ENCODE data around the gene IGSF1. TPM values are rescaled to one million over a fixed set of nuclear protein-coding genes. Genes with fewer than 3 reads are reported as not detected.

The IGSF1 gene
- total and polyA plus RNA-seq, 12 donors, result 0.19 to 21.4 (median 4.2) TPM

- TF ChIP-seq CTCF (IDR thresholded peaks at IDR 0.05), result no peak
- Histone ChIP-seq H3K27me3 (peaks cover 0 to 40% (median 0%) of the 10 kb centered on the region in 7 donors), H3K27ac (no peak overlapping the region), H3K4me1 (no peaks in the 10 kb centered on the region), H3K4me3 (no peak overlapping the region), H3K9me3 (no peaks in the 10 kb centered on the region), H3K36me3 (no peaks in the 10 kb centered on the region)
- DNase-seq (peak; percentile 10 to 11), ATAC-seq (peak in 6 of 8 donors; percentile 42 to 81 (median 56))
- WGBS, 2 donors, result 83% methylated on average over 7 of the region's 7 CpGs
- intact Hi-C loops (cut with DNase I), result no loop called here
Measured at GRCh38 chrX:131264665-131265064, 24.4 kb downstream of the IGSF1 start.

- DNase-seq, result no peak
- Histone ChIP-seq H3K36me3 (no peaks in the 10 kb centered on the region), H3K4me3 (no peak overlapping the region), H3K27ac (no peak overlapping the region), H3K4me1 (no peaks in the 10 kb centered on the region), H3K27me3 (peaks cover 0 to 46% (median 0%) of the 10 kb centered on the region in 7 donors), H3K9me3 (no peaks in the 10 kb centered on the region)
- 48 to 52% methylated on average over 2 of the region's 2 CpGs for WGBS, 2 donors
- intact Hi-C loops (cut with DNase I), result no loop called here
- TF ChIP-seq CTCF (IDR thresholded peaks at IDR 0.05), result no peak
- ATAC-seq, result no peak
Measured at GRCh38 chrX:131264053-131264452, 25.1 kb downstream of the IGSF1 start.

- Histone ChIP-seq H3K27ac (no peak overlapping the region), H3K9me3 (no peaks in the 10 kb centered on the region), H3K27me3 (peaks cover 0 to 52% (median 0%) of the 10 kb centered on the region in 7 donors), H3K4me1 (no peaks in the 10 kb centered on the region), H3K36me3 (no peaks in the 10 kb centered on the region), H3K4me3 (no peak overlapping the region)
- DNase-seq (peak in 1 of 2 donors; percentile 7), ATAC-seq (no peak)
- intact Hi-C loops (cut with DNase I), result no loop called here
- WGBS, 2 donors, result 59 to 64% methylated on average over 13 of the region's 13 CpGs
- TF ChIP-seq CTCF (IDR thresholded peaks at IDR 0.05), result peak in 3 of 9 donors; percentile 14 to 18 (median 16)
Measured at GRCh38 chrX:131262738-131263679, 26.1 kb downstream of the IGSF1 start.

- H3K4me3 ChIP-seq, result no peak overlapping the region
- H3K9me3 ChIP-seq, result no peaks in the 10 kb centered on the region
- peaks cover 0 to 56% (median 0%) of the 10 kb centered on the region in 7 donors for H3K27me3 ChIP-seq
- no peaks in the 10 kb centered on the region for H3K36me3 ChIP-seq
- intact Hi-C loops (cut with DNase I), result no loop called here
- no peaks in the 10 kb centered on the region for H3K4me1 ChIP-seq
- ATAC-seq (no peak), DNase-seq (no peak)
- no peak for TF ChIP-seq CTCF (IDR thresholded peaks at IDR 0.05)
- H3K27ac ChIP-seq, result no peak overlapping the region
Measured at GRCh38 chrX:131262200-131262599, 26.9 kb downstream of the IGSF1 start.

All from heart right ventricle (tissue), 16 donors.